CD4-positive, alpha-beta T cell (primary cell): ENCODE results near the gene QRSL1. TPM values are rescaled to one million over a fixed set of nuclear protein-coding genes. Genes with fewer than 3 reads are reported as not detected.

Experiments used
- ATAC-seq: fragments of 200-7000 bp; cut with Tn5 transposase; one replicate; pipeline ENCODE4 v1.10.0; 2022; ENCODE audit warnings: mild to moderate bottlenecking; ENCODE audit not compliant: poor library complexity
- CTCF ChIA-PET: fragments of 350-600 bp; sonication (Branson Sonifier 250); formaldehyde crosslinking; loops from one replicate; lab custom pipeline; 2021; ENCODE audit warnings: antibody characterized with exemption, inconsistent platforms; lab: Charles Lee
- POLR2A ChIA-PET: fragments of 350-600 bp; sonication (Branson Sonifier 250); formaldehyde crosslinking; loops from one replicate; lab custom pipeline; 2021; ENCODE audit warnings: antibody characterized with exemption, inconsistent platforms; lab: Charles Lee
- DNase-seq, 14 experiments: peaks; one replicate each; pipeline ENCODE4 v3.0.0-alpha.2; 2013 to 2020; ENCODE audit warnings: mixed read lengths in 2 of 14
- H3K27ac ChIP-seq, 2 donors: one replicate each; pipeline versions ENCODE4 v1.5.1 to v1.7.0; 2013; ENCODE audit warnings: low read length in 2 of 2, low read depth in 1 of 2, mild to moderate bottlenecking in 1 of 2
- H3K27me3 ChIP-seq, 2 experiments: 1 replicate in 1 of 2; 2 replicates in 1 of 2; pipeline versions ENCODE4 v1.6.1 to v1.7.0; 2013; ENCODE audit warnings: low read length in 2 of 2, control low read depth in 1 of 2, mild to moderate bottlenecking in 1 of 2, moderate library complexity in 1 of 2; ENCODE audit not compliant: insufficient read depth in 2 of 2, control insufficient read depth in 1 of 2
- H3K36me3 ChIP-seq: one replicate; pipeline ENCODE4 v1.6.1; 2013; ENCODE audit warnings: low read length, control low read depth; ENCODE audit not compliant: insufficient read depth
- H3K4me1 ChIP-seq: one replicate; pipeline ENCODE4 v1.6.1; 2013; ENCODE audit warnings: low read length, control low read depth; ENCODE audit not compliant: insufficient read depth
- H3K4me3 ChIP-seq: one replicate; pipeline ENCODE4 v1.5.1; 2013; ENCODE audit warnings: mild to moderate bottlenecking, low read length, moderate library complexity
- H3K9me3 ChIP-seq, 2 experiments: 1 replicate in 1 of 2; 2 replicates in 1 of 2; pipeline versions ENCODE4 v1.6.1 to v1.7.0; 2013; ENCODE audit warnings: low read length in 2 of 2, mild to moderate bottlenecking in 2 of 2, control low read depth in 1 of 2, moderate library complexity in 1 of 2; ENCODE audit not compliant: control insufficient read depth in 1 of 2, insufficient read depth in 1 of 2
- H3K27ac Mint-ChIP-seq: one replicate; pipeline ENCODE4 v1.8.0; 2020; ENCODE audit warnings: mixed read lengths
- H3K27me3 Mint-ChIP-seq: one replicate; pipeline ENCODE4 v1.8.0; 2021; ENCODE audit warnings: mixed read lengths
- H3K36me3 Mint-ChIP-seq: one replicate; pipeline ENCODE4 v1.8.0; 2021; ENCODE audit warnings: low read depth, mixed read lengths
- H3K4me1 Mint-ChIP-seq: one replicate; pipeline ENCODE4 v1.8.0; 2021; ENCODE audit warnings: low read depth, mixed read lengths
- H3K4me3 Mint-ChIP-seq: one replicate; pipeline ENCODE4 v1.8.0; 2020; ENCODE audit warnings: mild to moderate bottlenecking, mixed read lengths
- H3K9me3 Mint-ChIP-seq: one replicate; pipeline ENCODE4 v1.8.0; 2020; ENCODE audit warnings: mixed read lengths
- intact Hi-C, 2 experiments: fragments of 100-400 bp; cut with DNase I in 1 of 2; cut with micrococcal nuclease in 1 of 2; formaldehyde crosslinking; loops; one replicate each; pipeline versions ENCODE4 v1.15.1 to v1.9.0; 2023 to 2025; cut with DNase I, micrococcal nuclease
- total RNA-seq, 174 experiments: library from RNA in 2 of 174; stranded (reverse) in 2 of 174; gene quantifications; one replicate each; pipeline ENCODE4 v1.2.3 and lab custom pipeline; 2021 to 2026
- TF ChIP-seq, protein P1 (sequence below): fragments of 200-600 bp; IDR thresholded peaks from one replicate; pipeline ENCODE4 v1.8.0; 2022; ENCODE audit warnings: antibody characterized with exemption, mild to moderate bottlenecking

Gene QRSL1
- total RNA-seq, 2 experiments from 2014 or later = 7.3 to 9.3 TPM

DNA sequence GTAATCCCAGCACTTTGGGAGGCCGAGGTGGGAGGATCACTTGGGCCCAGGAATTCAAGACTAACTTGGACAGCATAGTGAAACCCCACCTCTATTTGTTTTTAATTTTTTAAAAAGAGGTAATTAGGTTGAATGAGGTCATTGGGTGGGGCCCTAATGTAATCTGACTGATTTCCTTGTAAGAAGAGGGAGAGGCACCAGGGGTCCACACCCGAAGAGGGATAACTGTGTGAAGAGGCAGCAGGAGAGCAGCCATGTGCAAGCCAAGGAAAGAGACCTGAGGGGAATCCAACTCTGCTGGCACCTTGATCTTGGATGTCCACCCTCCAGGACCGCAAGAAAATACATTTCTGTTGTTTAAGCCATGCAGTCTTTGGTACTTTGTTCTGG lies 63.4 kb downstream of the QRSL1 start:
- Histone ChIP-seq H3K4me1 (no peaks in the 10 kb centered on the region), H3K4me3 (no peak overlapping the region), H3K9me3 (no peaks in the 10 kb centered on the region), H3K36me3 (no peaks in the 10 kb centered on the region), H3K27ac (no peak overlapping the region), H3K27me3 (no peaks in the 10 kb centered on the region)
- TF ChIP-seq, protein P1, sequence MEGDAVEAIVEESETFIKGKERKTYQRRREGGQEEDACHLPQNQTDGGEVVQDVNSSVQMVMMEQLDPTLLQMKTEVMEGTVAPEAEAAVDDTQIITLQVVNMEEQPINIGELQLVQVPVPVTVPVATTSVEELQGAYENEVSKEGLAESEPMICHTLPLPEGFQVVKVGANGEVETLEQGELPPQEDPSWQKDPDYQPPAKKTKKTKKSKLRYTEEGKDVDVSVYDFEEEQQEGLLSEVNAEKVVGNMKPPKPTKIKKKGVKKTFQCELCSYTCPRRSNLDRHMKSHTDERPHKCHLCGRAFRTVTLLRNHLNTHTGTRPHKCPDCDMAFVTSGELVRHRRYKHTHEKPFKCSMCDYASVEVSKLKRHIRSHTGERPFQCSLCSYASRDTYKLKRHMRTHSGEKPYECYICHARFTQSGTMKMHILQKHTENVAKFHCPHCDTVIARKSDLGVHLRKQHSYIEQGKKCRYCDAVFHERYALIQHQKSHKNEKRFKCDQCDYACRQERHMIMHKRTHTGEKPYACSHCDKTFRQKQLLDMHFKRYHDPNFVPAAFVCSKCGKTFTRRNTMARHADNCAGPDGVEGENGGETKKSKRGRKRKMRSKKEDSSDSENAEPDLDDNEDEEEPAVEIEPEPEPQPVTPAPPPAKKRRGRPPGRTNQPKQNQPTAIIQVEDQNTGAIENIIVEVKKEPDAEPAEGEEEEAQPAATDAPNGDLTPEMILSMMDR = no peak
- Mint-ChIP-seq H3K4me3 (no peak overlapping the region), H3K36me3 (no peaks in the 10 kb centered on the region), H3K4me1 (no peaks in the 10 kb centered on the region), H3K27me3 (peaks cover 15% of the 10 kb centered on the region), H3K27ac (no peak overlapping the region), H3K9me3 (no peaks in the 10 kb centered on the region)
- intact Hi-C loops = no loop called here
- CTCF ChIA-PET = no interaction called here
- POLR2A ChIA-PET = no interaction called here
- DNase-seq (no peak), ATAC-seq (no peak)

DNA sequence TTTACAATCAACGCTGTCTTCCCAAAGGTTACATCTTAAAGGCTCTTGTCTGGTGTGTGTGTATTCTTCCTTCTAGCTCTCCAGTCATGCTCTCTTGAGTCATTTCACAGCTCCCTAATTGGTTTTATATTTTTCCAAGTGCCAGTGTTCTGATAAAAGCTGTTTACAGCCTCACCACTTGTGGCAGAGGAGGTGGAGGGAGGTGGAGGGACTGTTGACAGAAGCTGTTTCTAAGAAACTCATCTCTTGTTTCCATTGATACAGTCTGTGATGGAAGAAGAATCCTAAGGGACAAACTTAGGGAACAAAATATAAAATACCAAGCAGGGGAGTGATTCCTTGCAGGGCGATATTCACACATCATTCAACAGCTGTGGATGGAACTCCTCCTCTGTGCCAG lies 64.0 kb downstream of the QRSL1 start:
- ChIA-PET POLR2A (no interaction called here), CTCF (no interaction called here)
- TF ChIP-seq, protein P1 = no peak
- H3K4me3 ChIP-seq = no peak overlapping the region
- no peaks in the 10 kb centered on the region for H3K9me3 ChIP-seq
- H3K27me3 ChIP-seq = no peaks in the 10 kb centered on the region
- Mint-ChIP-seq H3K4me3 (no peak overlapping the region), H3K36me3 (no peaks in the 10 kb centered on the region), H3K4me1 (no peaks in the 10 kb centered on the region), H3K27ac (no peak overlapping the region), H3K27me3 (peaks cover 15% of the 10 kb centered on the region), H3K9me3 (no peaks in the 10 kb centered on the region)
- intact Hi-C loops = no loop called here
- ATAC-seq (no peak), DNase-seq (no peak)
- H3K27ac ChIP-seq = no peak overlapping the region
- no peaks in the 10 kb centered on the region for H3K36me3 ChIP-seq
- H3K4me1 ChIP-seq = no peaks in the 10 kb centered on the region

DNA sequence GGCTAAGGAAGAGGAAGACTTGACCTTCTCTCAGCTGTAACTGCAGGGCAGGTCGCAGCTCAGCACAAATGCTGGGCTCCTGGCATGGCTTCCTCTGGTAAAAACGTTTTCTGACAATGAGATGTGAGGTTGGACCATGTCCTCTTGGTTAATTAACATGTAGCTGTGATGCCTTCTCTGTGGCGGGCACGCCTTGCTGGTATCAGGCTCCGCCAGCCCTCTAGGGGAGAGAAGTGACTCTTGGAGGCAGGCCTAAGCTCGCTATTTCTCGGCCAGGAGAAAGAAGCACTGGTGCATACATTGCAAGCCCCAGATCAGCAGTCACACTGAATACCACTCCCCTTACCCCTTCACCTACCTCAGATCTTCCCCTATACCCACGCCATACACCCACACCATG lies 65.0 kb downstream of the QRSL1 start:
- H3K4me1 Mint-ChIP-seq = no peaks in the 10 kb centered on the region
- Histone ChIP-seq H3K27ac (no peak overlapping the region), H3K27me3 (no peaks in the 10 kb centered on the region), H3K4me1 (no peaks in the 10 kb centered on the region), H3K4me3 (no peak overlapping the region), H3K36me3 (no peaks in the 10 kb centered on the region), H3K9me3 (no peaks in the 10 kb centered on the region)
- H3K4me3 Mint-ChIP-seq = no peak overlapping the region
- no peaks in the 10 kb centered on the region for H3K9me3 Mint-ChIP-seq
- H3K36me3 Mint-ChIP-seq = no peaks in the 10 kb centered on the region
- no peak overlapping the region for H3K27ac Mint-ChIP-seq
- ATAC-seq = no peak
- TF ChIP-seq, protein P1 = no peak
- CTCF ChIA-PET = no interaction called here
- no peak for DNase-seq
- intact Hi-C loops = no loop called here
- peaks cover 15% of the 10 kb centered on the region for H3K27me3 Mint-ChIP-seq
- POLR2A ChIA-PET = no interaction called here
